ENCODE results near the gene TMIGD2. TPM values are rescaled to one million over a fixed set of nuclear protein-coding genes. Genes with fewer than 3 reads are reported as not detected.

Gene TMIGD2
- total RNA-seq, 2 donors from 2014 or later, result not detected

DNA sequence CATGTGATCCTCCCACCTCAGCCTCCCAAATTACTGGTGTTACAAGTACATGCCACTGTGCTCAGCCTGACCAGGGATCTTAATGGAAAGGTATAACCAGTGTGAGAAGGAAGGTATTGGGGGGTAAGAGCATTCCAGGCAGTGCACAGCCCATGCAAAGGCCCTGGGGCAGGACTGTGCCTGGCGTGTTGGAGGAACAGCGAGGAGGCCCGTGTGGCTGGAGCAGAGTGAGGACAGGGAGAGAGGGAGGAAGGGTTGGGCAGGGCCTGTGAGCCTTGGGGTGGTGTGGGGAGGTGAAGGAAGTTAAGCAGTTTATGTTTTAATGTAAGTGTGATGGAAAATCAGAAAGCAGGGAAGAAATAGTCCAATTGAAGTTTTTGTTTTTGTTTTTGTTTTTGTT lies 1.6 kb downstream of the TMIGD2 start:
- DNase-seq, result no peak
- no peak for ATAC-seq
- H3K4me1 ChIP-seq, result peaks cover 5% of the 10 kb centered on the region
- H3K4me3 ChIP-seq, result no peak overlapping the region
- intact Hi-C loops (cut with DNase I), result no loop called here
- no peaks in the 10 kb centered on the region for H3K9me3 ChIP-seq
- TF ChIP-seq POLR2A (IDR thresholded peaks at IDR 0.05), result no peak
- no peak overlapping the region for H3K27ac ChIP-seq
- H3K27me3 ChIP-seq, result peaks cover 0 to 9% of the 10 kb centered on the region in 2 donors
- WGBS, 2 donors, result 88 to 94% methylated on average over 3 of the region's 3 CpGs
- H3K36me3 ChIP-seq (replicated peaks in 1 of 2; ENCODE audit: insufficient read depth in 1 of 2, low read depth in 2 of 2), result no peaks in the 10 kb centered on the region

DNA sequence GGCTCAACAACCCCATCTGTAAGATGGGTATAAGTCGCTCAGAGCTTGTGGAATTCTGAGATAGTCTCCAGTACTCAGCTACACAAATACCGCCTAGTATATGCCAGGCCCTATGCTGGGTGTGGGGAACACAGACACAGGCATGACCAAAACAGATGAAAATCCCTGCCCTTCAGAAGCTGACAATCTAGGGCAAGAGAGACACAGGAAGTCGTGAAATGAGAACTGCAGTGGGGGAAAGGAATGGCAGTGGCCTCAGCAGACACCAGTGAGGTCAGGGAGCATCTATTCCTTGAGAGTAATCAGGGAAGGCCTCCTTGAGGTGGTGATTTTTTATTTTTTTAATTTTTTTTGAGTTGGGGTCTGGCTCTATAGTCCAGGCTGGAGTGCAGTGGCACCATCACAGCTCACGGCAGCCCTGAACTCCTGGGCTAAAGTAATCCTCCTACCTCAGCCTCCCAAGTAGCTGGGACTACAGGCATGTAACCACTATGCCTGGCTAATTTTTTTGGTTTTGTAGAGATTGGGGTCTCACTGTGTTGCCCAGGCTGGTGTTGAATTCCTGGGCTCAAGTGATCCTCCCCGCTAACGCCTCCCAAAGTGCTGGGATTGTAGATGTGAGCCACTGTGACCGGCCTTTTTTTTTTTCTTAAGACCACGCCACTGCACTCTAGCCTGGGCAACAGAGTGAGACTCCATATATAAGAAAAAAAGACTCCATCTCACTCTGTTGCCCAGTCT lies 3.2 kb downstream of the TMIGD2 start:
- no peak for ATAC-seq
- WGBS, 2 donors, result 77 to 85% methylated on average over 8 of the region's 8 CpGs

DNA sequence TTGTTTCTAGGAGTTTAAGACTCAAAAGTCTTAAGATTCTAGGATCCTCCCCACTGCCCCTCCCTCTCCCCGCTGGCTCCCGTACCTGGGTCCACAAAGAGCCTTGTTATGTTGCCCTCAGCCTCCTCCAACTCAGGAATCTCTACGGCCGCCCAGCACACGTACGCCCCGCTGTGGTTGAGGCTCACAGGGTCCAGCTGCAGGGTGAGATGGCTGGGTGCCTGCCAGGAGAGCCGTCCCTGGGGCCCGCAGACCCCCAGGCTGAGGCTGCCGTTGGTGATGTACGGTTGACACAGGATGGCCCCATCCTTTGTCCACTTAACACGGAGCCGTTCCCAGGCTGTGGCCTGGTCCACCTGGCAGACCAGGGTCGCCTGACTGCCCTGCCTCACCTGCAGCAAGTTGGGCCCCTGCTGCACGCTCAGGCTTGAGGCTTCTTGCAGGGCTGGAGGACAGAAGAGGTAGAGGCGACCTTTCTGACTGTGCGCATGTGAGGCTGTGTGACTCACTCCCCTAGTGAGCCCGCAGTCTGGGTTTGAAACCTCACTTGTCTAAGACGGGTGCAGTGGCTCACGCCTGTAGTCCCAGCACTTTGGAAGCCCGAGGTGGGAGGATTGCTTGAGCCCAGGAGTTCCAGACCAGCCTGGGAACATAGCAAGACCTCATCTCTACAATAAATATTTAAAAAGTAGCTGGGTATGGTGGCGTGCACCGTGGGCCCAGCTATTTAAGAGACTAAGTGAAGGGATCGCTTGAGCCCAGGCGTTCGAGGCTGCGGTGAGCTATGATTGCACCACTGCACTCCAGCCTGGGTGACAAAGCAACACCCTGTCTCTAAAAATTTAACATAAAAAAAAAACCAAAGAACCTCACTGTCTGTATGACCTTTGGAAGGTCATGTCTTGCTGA lies 4.0 kb downstream of the TMIGD2 start:
- no peaks in the 10 kb centered on the region for H3K27me3 ChIP-seq
- no peak overlapping the region for H3K27ac ChIP-seq
- no peaks in the 10 kb centered on the region for H3K9me3 ChIP-seq
- no peaks in the 10 kb centered on the region for H3K4me1 ChIP-seq
- 73 to 75% methylated on average over 14 to 26 of the region's 27 CpGs for WGBS, 2 donors
- TF ChIP-seq, protein P1, sequence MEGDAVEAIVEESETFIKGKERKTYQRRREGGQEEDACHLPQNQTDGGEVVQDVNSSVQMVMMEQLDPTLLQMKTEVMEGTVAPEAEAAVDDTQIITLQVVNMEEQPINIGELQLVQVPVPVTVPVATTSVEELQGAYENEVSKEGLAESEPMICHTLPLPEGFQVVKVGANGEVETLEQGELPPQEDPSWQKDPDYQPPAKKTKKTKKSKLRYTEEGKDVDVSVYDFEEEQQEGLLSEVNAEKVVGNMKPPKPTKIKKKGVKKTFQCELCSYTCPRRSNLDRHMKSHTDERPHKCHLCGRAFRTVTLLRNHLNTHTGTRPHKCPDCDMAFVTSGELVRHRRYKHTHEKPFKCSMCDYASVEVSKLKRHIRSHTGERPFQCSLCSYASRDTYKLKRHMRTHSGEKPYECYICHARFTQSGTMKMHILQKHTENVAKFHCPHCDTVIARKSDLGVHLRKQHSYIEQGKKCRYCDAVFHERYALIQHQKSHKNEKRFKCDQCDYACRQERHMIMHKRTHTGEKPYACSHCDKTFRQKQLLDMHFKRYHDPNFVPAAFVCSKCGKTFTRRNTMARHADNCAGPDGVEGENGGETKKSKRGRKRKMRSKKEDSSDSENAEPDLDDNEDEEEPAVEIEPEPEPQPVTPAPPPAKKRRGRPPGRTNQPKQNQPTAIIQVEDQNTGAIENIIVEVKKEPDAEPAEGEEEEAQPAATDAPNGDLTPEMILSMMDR (IDR thresholded peaks at IDR 0.05), result no peak
- no peak for TF ChIP-seq POLR2A (IDR thresholded peaks at IDR 0.05)
- no peak overlapping the region for H3K4me3 ChIP-seq
- ATAC-seq (no peak), DNase-seq (no peak)
- H3K36me3 ChIP-seq (replicated peaks in 1 of 2; ENCODE audit: insufficient read depth in 1 of 2, low read depth in 2 of 2), result no peaks in the 10 kb centered on the region
- intact Hi-C loops (cut with DNase I), result no loop called here

More for the DNA sequence above, 3.2 kb downstream of the TMIGD2 start:
- no peak overlapping the region for H3K4me3 ChIP-seq
- H3K27ac ChIP-seq, result no peak overlapping the region
- H3K36me3 ChIP-seq (replicated peaks in 1 of 2; ENCODE audit: insufficient read depth in 1 of 2, low read depth in 2 of 2), result no peaks in the 10 kb centered on the region
- intact Hi-C loops (cut with DNase I), result no loop called here
- H3K4me1 ChIP-seq, result no peaks in the 10 kb centered on the region
- peaks cover 0 to 3% of the 10 kb centered on the region in 2 donors for H3K27me3 ChIP-seq
- DNase-seq, result no peak
- TF ChIP-seq, protein P1 (IDR thresholded peaks at IDR 0.05), result no peak
- no peak for TF ChIP-seq POLR2A (IDR thresholded peaks at IDR 0.05)
- H3K9me3 ChIP-seq, result no peaks in the 10 kb centered on the region

DNA sequence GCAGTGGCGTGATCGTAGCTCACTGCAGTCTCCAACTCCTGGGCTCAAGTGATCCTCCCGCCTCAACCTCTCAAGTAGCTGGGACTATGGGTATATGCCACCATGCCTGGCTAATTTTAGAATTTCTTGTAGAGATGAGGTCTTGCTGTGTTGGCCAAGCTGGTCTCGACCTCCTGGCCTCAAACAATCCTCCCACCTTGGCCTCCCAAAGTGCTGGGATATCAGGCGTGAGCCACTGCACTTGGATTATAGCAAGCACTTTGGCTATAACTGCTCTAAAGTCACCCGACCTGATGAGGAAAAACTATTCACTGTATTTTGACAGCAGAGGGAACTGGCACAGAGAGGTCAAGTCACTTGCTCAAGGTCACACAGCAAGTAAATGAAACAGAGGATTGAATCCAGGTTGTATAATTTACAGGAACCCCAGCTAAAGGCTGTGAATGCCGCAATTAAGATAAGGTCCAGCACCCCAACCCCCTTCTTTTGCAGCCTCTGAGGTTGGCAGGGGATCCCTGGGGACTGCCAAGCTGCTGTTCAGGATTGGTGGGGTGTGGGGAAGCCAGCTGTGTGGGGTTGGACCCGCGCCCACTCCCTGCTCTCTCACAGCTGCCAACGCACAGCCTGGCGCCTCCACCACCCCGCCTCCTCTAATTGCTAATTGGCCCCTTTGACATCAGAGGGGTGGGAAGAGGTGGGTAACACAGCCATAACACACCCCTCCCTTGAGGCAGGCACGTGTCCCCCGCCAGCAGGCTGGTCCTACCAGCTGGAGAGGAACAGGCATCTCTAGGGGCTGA lies 6.0 kb downstream of the TMIGD2 start:
- Histone ChIP-seq H3K4me3 (no peak overlapping the region), H3K36me3 (replicated peaks in 1 of 2; ENCODE audit: insufficient read depth in 1 of 2, low read depth in 2 of 2) (no peaks in the 10 kb centered on the region), H3K27ac (no peak overlapping the region), H3K9me3 (no peaks in the 10 kb centered on the region), H3K4me1 (no peaks in the 10 kb centered on the region), H3K27me3 (no peaks in the 10 kb centered on the region)
- no peak for TF ChIP-seq POLR2A (IDR thresholded peaks at IDR 0.05)
- TF ChIP-seq, protein P1 (IDR thresholded peaks at IDR 0.05), result no peak
- ATAC-seq (no peak), DNase-seq (peak in 1 of 4 donors; percentile 18)
- 36 to 56% methylated on average over 4 to 14 of the region's 14 CpGs for WGBS, 2 donors
- intact Hi-C loops (cut with DNase I), result no loop called here

DNA sequence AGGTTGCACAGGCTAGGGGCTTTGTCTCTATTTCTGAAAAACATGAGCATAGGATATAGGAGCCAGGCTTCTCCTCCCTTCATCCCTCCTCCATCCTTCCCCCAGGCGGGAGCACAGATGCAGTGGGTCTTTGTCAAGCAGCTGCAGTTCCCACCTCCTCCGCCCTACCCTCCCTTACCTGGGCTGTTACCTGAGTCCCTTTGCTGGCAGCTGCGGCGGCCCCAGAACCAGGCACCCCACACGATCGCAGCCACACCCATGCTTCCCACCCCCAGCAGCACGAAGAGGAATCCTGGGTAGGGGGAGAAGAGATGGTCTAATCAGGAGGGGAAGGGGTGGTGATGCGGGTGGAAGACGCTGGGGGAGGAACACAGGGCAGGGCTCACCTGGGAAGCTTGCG lies 7.8 kb downstream of the TMIGD2 start:
- 28 to 35% methylated on average over 8 to 10 of the region's 10 CpGs for WGBS, 2 donors
- Histone ChIP-seq H3K4me3 (no peak overlapping the region), H3K9me3 (no peaks in the 10 kb centered on the region), H3K36me3 (replicated peaks in 1 of 2; ENCODE audit: insufficient read depth in 1 of 2, low read depth in 2 of 2) (no peaks in the 10 kb centered on the region), H3K27ac (no peak overlapping the region), H3K4me1 (no peaks in the 10 kb centered on the region), H3K27me3 (no peaks in the 10 kb centered on the region)
- ATAC-seq, result no peak
- intact Hi-C loops (cut with DNase I), result no loop called here
- DNase-seq, result no peak
- no peak for TF ChIP-seq POLR2A (IDR thresholded peaks at IDR 0.05)
- TF ChIP-seq, protein P1 (IDR thresholded peaks at IDR 0.05), result no peak

Data from body of pancreas (tissue), 4 donors.